Measurements from ENCODE around the gene MIGA2.

Gene MIGA2

GRCh38 chr9:129010267-129010975 lies 26.0 kb upstream of the MIGA2 start:
- H3K4me3 ChIP-seq (ENCODE audit: low read depth, low read length) = no peak overlapping the region

- H3K4me3 ChIP-seq (ENCODE audit: low read depth, low read length) = no peak overlapping the region
Measured at GRCh38 chr9:129011170-129011569, 25.3 kb upstream of the MIGA2 start.

- no peak overlapping the region for H3K4me3 ChIP-seq (ENCODE audit: low read depth, low read length)
Measured at GRCh38 chr9:129011761-129012181, 24.7 kb upstream of the MIGA2 start.

DNA sequence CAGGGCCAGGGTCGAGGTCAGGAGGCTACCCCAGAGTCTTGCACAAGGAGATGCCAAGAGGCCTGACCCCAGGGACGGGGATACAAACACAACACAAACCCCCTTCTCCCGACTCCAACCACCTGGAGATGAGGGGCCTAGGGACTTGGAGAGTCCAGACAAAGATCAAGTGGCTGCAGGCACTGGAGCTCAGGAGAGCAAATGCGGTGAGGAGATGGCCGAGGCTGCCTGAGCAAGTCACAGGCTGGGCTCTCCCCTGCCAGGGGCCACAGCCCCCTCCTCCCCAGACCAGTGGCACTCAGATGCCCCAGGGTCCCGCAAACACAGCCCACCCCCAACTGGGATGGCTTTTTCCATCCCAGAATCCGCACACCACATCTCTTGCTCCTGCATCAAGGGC lies 24.1 kb upstream of the MIGA2 start:
- H3K4me3 ChIP-seq (ENCODE audit: low read depth, low read length) = no peak overlapping the region

DNA sequence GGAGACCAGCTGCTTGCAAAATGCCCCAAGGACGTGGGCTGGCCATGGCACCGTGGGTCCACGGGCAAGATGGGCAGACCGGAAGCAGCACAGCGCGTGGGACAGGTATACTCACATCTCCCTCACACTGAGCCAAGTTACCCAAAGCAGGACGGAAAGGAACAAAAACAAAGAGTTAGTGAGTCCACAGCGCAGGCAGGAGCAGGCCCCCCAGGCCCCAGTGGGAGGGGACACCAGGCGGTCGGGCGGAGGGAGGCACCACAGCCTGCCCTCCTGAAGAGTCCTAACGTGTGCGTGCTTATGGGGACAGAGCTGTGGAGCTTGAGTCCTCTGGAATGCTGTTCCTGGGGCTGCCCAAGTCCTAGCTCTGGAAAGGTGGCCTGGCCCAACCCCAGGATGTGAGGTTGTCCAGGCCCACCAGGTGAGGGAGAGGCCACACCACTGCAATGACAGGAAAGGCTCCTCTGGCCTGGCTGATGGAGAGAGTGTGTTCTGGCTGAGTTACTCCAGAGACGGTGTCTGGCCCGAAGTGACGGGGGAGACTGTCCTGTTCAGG lies 23.5 kb upstream of the MIGA2 start:
- no peak overlapping the region for H3K4me3 ChIP-seq (ENCODE audit: low read depth, low read length)

- H3K4me3 ChIP-seq (ENCODE audit: low read depth, low read length) = no peak overlapping the region
Measured at GRCh38 chr9:129013674-129014073, 22.8 kb upstream of the MIGA2 start.

DNA sequence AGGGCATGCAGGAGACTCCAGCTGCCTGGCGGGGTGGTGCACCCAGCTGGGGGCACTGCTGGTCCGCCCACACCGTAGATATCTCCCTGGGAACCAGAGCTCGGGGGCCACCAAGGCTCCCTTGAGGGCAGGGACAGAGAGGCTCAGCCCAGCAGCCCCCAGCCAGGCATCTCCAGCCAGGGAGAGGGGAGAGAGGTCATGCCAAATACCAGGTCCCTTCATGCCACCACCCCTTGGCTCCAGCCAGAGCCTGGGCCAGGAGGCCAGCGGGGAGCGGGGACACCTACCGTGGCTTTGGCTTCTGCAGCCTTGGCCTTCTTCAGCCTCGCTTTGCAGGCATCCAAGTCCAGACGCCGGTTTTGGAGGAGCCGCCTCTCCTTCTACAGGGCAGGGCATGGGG lies 22.3 kb upstream of the MIGA2 start:
- H3K4me3 ChIP-seq (ENCODE audit: low read depth, low read length) = no peak overlapping the region

GRCh38 chr9:129014608-129015007 lies 21.8 kb upstream of the MIGA2 start:
- no peak overlapping the region for H3K4me3 ChIP-seq (ENCODE audit: low read depth, low read length)

DNA sequence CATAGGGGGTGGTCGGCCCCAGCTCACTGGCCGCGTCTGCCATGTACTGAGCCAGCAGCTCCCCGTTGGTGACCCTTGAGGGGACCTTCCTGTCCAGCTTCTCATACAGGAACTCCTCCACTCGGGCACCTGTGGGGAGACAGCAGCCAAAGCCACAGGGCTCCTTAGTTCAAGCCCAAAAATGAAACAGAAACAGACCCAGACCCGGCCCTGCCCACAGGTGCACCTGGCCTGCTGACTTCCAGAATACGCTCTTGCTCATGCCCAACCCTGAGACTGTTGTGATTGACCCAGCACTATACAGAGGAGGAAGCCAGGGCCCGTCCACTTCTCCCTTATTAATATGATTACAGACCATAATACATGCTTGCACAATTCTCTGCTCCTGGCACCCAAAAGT lies 15.3 kb upstream of the MIGA2 start:
- H3K4me3 ChIP-seq (ENCODE audit: low read depth, low read length) = no peak overlapping the region

GRCh38 chr9:129022037-129022436 lies 14.4 kb upstream of the MIGA2 start:
- H3K4me3 ChIP-seq (ENCODE audit: low read depth, low read length) = no peak overlapping the region

DNA sequence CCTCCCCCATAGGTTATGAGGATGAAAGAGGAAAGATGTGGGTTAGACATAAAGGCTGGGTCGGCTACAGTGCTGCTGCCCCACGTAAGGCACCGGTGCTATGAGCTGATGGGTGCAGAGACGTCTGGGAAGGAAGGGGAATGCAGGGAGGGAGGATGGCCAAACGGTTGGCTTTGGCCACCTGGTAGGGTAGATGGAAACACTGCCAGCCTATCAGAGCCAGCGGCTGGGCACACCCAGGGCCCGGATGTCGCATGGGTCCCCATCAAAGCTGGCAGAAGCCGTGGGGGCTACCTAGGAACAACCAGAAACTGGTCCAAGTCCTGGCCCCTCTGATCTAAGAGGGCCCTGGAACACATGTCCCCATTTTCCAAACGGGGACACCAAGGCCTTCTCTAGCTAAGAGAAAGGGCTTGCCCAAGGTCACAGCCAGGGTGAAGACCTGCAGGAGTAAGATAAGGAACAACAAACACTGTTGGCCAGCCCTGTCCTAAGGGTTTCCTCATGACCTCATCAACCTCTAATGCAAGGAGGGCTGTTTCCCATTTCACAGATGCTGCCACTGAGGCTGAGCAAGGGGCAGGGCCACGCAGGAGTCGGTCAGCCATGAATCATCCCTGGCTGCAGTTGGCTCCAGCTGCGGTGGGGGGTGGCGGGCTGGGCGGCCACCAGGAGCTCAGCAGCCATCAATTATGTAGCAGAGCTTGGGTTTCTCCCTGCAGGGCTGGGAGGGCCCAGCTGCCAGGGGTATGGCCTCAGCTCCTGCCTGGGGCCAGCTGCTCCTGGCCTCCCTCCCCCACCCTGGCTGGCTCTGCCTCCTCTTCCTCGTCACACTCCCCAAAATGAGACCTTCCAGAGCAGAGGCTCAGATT lies 13.2 kb upstream of the MIGA2 start:
- no peak overlapping the region for H3K4me3 ChIP-seq (ENCODE audit: low read depth, low read length)

DNA sequence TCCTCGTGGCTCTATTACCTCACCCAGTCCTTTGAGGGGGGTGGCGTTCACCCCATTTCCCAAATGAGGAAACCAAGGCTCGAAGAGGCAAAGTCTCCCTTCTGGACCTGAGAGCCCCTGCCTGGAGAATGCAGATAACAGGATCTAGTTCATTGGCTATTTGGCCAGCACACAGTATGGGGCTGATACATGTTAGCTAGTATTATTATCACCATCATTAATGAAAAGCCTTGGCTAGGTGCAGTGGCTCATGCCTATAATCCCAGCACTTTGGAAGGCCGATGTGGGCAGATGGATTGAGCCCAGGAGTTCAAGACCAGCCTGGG lies 12.6 kb upstream of the MIGA2 start:
- H3K4me3 ChIP-seq (ENCODE audit: low read depth, low read length) = no peak overlapping the region

- H3K4me3 ChIP-seq (ENCODE audit: low read depth, low read length) = no peak overlapping the region
Measured at GRCh38 chr9:129026442-129027223, 9.8 kb upstream of the MIGA2 start.

GRCh38 chr9:129027224-129027684 lies 9.2 kb upstream of the MIGA2 start:
- peak overlapping the region; percentile 65 for H3K4me3 ChIP-seq (ENCODE audit: low read depth, low read length)

DNA sequence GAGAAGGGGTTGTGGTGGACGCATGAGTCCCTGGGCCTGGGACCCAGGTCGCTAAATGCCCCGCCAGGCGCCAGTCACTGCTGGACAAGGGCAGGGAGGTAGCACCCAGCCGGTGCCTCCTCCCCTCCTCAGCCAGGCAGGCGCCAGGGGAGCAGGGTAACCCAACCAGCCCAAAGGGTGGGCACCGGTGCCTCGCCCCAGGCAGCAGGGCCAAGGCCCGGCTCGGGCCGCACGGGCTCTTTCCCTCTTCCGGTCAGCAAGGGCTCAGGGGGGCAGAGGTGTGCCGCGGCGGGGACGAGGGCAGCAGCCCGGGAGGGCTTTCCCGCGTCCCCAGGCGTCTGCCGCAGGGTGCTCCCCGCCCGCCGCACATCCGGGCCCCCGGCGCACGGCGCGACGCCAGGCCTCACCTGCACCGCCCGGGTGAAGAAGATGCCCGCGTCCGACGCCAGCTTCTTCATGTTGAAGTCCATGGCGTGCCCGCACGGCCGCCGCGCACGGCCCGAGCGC lies 8.7 kb upstream of the MIGA2 start:
- peak overlapping the region; percentile 65 for H3K4me3 ChIP-seq (ENCODE audit: low read depth, low read length)

DNA sequence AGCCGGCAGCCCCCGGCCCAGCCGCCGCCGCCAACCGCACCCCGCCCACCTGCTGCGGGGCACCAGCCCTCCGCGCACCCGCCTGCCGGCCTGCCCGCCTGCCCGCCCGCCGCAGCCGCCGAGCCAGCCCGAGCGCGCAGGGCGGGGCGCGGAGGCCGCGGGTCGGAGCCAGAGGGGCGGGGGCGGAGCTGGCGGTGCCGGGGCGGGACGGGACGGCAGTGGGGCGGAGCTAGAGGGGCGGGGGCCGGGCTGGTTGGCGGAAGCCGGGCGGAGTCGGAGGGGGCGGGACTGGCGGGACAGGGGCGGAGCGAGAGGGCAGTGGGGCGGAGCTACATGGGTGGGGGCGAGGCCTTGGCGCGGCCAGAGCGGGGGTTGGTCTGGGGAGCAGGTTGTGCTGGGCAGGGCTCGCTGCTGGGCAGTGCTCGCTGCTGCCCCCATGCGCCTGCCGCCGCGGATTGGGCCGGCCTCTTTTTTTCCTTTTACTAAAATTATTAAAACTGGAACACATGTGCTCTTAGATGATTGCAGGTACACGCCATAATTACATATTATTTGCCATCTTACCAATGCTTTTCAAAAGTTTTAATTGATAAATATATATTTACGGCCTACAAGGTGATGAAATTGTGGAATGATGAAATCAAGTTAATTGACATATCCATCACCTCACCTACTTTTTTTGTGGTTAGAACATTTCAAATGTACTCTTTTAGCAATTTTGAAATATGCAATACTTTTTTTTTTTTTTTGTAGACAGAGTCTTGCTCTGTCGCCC lies 8.0 kb upstream of the MIGA2 start, which contains the start of gene SH3GLB2:
Gene SH3GLB2 (minus strand): TSS at position 140 of the 775 bp plus-strand sequence. CDS start 177 bp downstream, outside the sequence.
- H3K4me3 ChIP-seq (ENCODE audit: low read depth, low read length) = peak within 1 kb of the TSS; percentile 65

- no peak overlapping the region for H3K4me3 ChIP-seq (ENCODE audit: low read depth, low read length)
Measured at GRCh38 chr9:129030191-129030590, 6.2 kb upstream of the MIGA2 start.

GRCh38 chr9:129031514-129031913 lies 4.9 kb upstream of the MIGA2 start:
- no peak overlapping the region for H3K4me3 ChIP-seq (ENCODE audit: low read depth, low read length)

- no peak overlapping the region for H3K4me3 ChIP-seq (ENCODE audit: low read depth, low read length)
Measured at GRCh38 chr9:129032541-129033159, 3.8 kb upstream of the MIGA2 start.

- no peak overlapping the region for H3K4me3 ChIP-seq (ENCODE audit: low read depth, low read length)
Measured at GRCh38 chr9:129033216-129033615, 3.2 kb upstream of the MIGA2 start.

Data from iPS-11a (cell line).